ENCODE measurements around the gene GLOD4.
"Not testable (repeated sequence)": the region's sequence is repeated elsewhere in the genome, so short reads cannot be mapped to it uniquely, and the experiment has no call there.

Gene GLOD4

GRCh38 chr17:784143-784542 is 2.1 kb upstream of the GLOD4 start:
- DNase-seq, result no peak

- DNase-seq, result no peak
Observed at GRCh38 chr17:778096-778495, 4.0 kb downstream of the GLOD4 start.

DNA sequence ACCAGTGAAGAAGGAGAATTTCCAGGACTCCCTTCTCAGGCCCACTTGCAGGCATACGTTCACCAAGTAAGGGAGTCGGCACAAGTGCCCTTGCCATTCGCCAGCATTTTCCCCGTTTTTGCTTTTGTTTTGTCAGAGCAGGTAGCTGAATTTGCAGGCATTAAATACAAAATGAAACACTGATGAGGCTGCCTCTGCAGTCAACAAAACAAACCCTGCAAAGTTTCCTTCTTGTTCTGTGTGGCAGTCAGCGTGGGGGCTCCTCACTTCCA is 7.8 kb downstream of the GLOD4 start:
- no peak for DNase-seq

DNA sequence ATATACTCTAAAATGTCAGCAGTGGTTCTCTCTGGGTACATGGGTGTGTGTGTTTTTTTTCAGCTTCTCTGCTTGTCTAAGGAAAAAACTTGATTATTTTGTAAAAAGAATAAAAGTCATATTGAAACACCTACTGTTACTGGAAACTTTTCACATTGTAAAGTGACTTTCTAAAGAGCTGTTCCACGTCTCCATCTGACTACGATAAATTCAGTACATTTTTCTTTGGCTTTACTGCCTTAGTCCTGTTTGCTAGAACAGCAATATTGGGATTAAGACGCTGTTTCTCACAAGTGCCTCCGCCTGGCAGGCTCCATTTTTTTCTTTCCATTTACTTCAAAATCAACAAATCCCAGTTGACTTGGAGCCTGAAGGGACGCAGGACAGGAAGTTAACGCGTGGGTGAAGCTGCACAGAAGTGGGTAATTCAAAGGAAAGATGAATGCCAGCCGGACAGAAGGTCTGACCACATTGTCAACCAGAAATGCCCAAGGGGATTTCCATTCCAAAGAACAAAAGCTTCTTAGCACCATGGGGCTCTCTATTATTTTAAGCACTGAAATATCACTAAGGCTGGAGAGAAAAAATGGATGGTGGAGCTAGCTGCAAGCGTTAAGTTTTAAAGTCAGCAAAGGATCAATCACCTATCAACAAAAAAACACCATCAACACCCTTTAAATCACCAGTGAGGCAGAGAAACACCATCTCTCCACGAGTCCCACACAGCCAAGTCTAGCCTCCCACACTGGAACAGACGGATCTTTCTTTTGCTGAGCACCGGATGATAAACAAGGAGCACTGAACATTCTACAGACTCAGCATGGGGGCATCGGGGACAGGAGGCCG is 8.4 kb downstream of the GLOD4 start:
- no peak for DNase-seq

DNA sequence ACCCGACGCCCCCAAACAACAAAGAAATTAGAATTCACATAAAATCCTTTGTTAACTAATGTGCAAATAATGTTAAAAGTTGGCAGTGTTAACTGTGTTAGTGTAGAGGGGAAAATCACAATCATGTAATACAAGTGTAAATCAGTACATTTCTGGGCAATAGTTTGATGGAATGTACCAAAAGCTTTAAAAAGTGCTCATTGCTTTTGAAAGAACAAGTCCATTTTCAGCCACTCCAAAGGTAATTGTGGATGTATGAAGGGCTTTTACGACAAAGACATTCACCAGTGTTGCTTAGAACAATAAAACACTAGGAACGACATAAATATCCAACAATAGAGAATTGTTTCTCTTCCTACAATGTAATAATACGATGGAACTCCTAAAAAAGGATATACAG is 9.1 kb downstream of the GLOD4 start:
- DNase-seq, result no peak

- no peak for DNase-seq
Observed at GRCh38 chr17:767076-767475, 15.0 kb downstream of the GLOD4 start.

GRCh38 chr17:760371-760770 is 21.7 kb downstream of the GLOD4 start:
- DNase-seq, result no peak

- no peak for DNase-seq
Observed at GRCh38 chr17:759964-760363, 22.1 kb downstream of the GLOD4 start.

DNA sequence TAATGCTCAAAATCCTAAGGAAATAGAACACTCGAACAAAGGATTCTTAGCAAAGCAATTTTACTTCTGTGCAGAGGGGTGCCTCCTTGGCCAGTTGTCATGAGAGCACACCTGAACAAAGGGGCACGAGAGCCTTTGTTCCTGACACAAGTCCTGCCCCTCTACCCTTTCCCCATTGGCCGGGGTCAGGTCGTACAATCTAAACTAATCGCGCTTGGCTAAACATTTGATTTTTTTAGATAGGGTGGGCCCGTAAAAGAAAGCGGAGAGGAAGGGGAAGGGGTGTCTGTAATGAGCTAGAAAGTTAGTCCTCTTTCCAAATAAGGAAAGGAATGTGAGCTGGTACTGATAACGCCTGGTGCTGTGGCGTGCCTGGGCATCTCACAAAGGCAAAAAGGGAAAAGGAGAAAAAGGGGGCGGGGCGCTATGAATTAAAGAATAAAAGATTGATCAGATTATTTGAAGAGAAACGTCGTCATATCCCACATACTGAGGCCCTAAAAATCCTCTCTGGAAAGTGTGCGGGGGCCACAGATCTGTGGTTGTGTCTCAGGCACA is 26.0 kb downstream of the GLOD4 start:
- DNase-seq, result not testable (repeated sequence)

- not testable (repeated sequence) for DNase-seq
Observed at GRCh38 chr17:755319-755961, 26.6 kb downstream of the GLOD4 start.

DNA sequence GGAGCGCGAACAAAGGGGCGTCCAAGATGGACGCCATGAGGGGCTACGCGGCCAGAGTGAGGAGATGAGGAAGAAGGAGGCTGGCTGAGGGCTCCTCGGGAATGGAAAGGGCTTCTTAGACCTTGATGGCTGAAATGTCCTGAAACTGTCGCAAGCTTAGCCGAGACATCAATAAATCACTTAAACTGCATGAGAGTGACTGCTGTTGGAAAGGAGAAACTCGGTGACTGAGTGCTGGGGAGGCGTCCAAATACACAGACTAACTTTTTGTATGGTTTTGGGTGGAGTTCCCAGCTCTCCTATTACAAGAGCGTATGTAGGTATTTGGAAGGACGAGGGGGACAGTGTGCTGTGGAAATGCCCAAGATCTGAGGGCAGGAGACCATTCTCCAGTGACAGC is 28.7 kb downstream of the GLOD4 start:
- no peak for DNase-seq

- DNase-seq, result peak; percentile 76
Observed at GRCh38 chr17:752620-753219, 29.4 kb downstream of the GLOD4 start.

GRCh38 chr17:752002-752619 is 30.0 kb downstream of the GLOD4 start, which contains the start of gene GEMIN4:
Gene GEMIN4 (minus strand): TSS chr17:752264. CDS start chr17:752142, 122 bp downstream.
- DNase-seq, result peak; percentile 96

DNA sequence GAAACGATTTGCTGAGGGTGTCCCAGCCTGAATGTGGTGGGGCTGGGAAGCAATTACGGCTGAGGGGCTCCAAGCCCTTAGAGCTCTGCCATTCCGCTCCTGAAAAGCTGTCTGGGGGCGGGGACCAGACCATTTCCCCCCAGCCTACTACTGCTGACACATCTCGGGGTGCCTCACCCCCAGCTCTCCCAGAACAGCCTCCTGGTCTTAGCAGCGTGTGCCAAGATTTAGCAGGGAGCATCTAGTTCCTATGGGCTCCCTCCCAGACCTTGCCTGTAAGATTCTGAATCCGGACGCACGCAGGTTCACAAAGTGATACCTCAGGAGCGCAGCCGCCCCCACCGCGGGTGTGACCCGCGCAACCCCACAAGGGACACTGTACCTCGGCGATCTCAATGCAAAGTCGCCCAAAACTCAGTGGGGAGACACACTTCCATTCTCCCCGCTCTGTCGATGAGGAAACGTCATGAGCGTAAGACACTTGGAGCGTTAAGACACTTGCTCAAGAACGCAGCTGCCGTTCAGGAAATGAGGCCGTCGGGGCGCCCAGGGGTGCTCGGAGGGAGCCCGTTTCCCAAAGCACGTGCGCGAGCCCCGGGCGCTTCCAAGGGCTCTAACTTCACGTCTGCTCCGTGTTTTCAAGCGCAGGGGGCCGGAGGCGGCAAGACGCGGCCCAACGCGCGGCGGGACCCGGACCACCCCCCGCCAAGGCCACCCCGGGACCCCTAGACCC is 30.6 kb downstream of the GLOD4 start:
- peak; percentile 63 for DNase-seq

- no peak for DNase-seq
Observed at GRCh38 chr17:750431-751037, 31.5 kb downstream of the GLOD4 start.

GRCh38 chr17:749359-749758 is 32.7 kb downstream of the GLOD4 start:
- not testable (repeated sequence) for DNase-seq

DNA sequence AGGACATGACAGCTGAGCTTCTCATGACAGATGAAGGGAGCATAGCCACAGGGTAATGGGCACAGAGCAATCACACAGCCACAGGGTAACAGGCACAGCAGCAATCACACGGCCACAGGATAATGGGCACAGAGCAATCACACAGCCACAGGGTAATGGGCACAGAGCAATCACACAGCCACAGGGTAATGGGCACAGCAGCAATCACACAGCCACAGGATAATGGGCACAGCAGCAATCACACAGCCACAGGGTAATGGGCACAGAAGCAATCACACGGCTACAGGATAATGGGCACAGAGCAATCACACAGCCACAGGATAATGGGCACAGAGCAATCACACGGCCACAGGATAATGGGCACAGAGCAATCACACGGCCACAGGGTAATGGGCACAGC is 33.5 kb downstream of the GLOD4 start:
- DNase-seq, result not testable (repeated sequence)

GRCh38 chr17:746783-747629 is 35.1 kb downstream of the GLOD4 start:
- DNase-seq, result no peak

- DNase-seq, result no peak
Observed at GRCh38 chr17:746181-746580, 35.9 kb downstream of the GLOD4 start.

DNA sequence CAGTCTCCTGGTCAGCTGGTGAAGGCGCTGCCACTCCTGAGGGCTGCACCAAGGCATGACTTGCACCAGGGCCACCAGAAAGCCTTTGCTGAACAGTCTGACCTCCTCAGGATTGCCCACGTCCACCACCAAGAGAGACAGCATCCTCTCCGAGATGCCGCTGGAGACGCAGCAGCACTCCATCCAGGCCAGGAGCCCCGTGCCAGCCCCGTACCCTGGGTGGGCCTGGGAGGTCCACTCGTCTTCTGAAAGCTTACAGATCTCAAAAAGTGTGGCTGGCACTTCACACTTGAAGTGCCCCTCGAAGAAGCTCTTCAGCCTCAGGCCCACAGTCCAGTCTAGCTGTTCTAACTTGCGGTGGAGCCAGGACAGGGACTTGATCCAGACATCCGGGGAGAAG is 36.7 kb downstream of the GLOD4 start:
- no peak for DNase-seq

DNA sequence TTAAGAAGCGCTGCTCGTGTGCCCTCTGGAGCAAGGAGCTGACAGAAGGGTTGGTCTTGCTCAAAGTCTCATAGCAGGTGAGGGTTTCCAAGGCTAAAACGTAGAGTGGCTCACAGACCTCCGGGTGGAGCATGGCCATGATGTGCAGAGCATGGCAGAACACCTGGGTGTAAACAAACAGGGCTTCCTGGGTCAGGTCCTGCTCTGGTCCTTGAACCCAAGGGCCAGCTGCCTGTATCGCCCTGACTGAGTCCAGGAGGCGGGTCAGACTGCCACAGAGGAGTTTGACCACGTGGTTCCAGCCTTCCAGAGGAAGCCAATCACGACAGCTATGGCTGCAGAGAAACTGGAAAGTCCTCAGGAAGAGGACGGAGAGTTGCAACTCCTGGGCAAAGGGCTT is 37.1 kb downstream of the GLOD4 start:
- DNase-seq, result no peak
